HepG2 (cell line): ENCODE results near the gene GDF15. TPM values are rescaled to one million over a fixed set of nuclear protein-coding genes. Genes with fewer than 3 reads are reported as not detected.

Source experiments
- AHR ChIP-seq: IDR thresholded peaks from 2 replicates; pipeline ENCODE4 v1.6.1; 2018; ENCODE audit warnings: missing genetic modification reagents, missing compliant biosample characterization
- FOXA1 ChIP-seq, 2 experiments: fragments of 450-650 bp in 1 of 2; sonication (generic) in 1 of 2; formaldehyde crosslinking in 1 of 2; IDR thresholded peaks; 2 replicates each; pipeline versions ENCODE4 v1.4.0 to v1.6.1; 2016 to 2020; ENCODE audit warnings: missing genetic modification reagents in 1 of 2
- HHEX ChIP-seq: IDR thresholded peaks from 2 replicates; pipeline ENCODE4 v1.6.1; 2016; ENCODE audit warnings: control low read depth
- HOXD1 ChIP-seq: sonication (generic); formaldehyde crosslinking; IDR thresholded peaks from 2 replicates; pipeline ENCODE4 v1.5.0; 2020; ENCODE audit warnings: missing genetic modification reagents
- JUNB ChIP-seq: sonication (generic); formaldehyde crosslinking; IDR thresholded peaks from 2 replicates; pipeline ENCODE4 v1.8.0; 2022; ENCODE audit warnings: missing genetic modification reagents, mild to moderate bottlenecking, borderline replicate concordance
- NR2F2 ChIP-seq: IDR thresholded peaks from 2 replicates; pipeline ENCODE4 v1.6.1; 2012; ENCODE audit warnings: low read depth, inconsistent platforms, borderline replicate concordance
- PHF8 ChIP-seq: sonication (generic); formaldehyde crosslinking; IDR thresholded peaks from 2 replicates; pipeline ENCODE4 v1.5.0; 2020; ENCODE audit warnings: missing genetic modification reagents
- SALL1 ChIP-seq: sonication (generic); formaldehyde crosslinking; IDR thresholded peaks from 2 replicates; pipeline ENCODE4 v1.8.0; 2022; ENCODE audit warnings: mild to moderate bottlenecking, missing genetic modification reagents
- UBTF ChIP-seq: sonication (generic); formaldehyde crosslinking; IDR thresholded peaks from 2 replicates; pipeline ENCODE4 v1.4.0; 2020; ENCODE audit warnings: mild to moderate bottlenecking, missing genetic modification reagents
- ZBED4 ChIP-seq: sonication (generic); formaldehyde crosslinking; IDR thresholded peaks from 2 replicates; pipeline ENCODE4 v1.4.0; 2020; ENCODE audit warnings: missing genetic modification reagents, borderline replicate concordance
- ZFP1 ChIP-seq: IDR thresholded peaks from 2 replicates; pipeline ENCODE4 v1.6.1; 2016
- ZNF142 ChIP-seq: sonication (generic); formaldehyde crosslinking; IDR thresholded peaks from 2 replicates; pipeline ENCODE4 v1.4.0; 2020; ENCODE audit warnings: missing genetic modification reagents
- ZNF496 ChIP-seq: sonication (generic); formaldehyde crosslinking; IDR thresholded peaks from 2 replicates; pipeline ENCODE4 v1.8.1; 2023; ENCODE audit warnings: mild to moderate bottlenecking, moderate library complexity, missing genetic modification reagents; ENCODE audit not compliant: insufficient replicate concordance
- polyA plus RNA-seq, 8 experiments: library from polyadenylated mRNA; depleted of rRNA in 3 of 8; stranded (reverse) in 7 of 8; unstranded in 1 of 8; fragments of >200 nt; fragmentation: Illumina TruSeq in 4 of 8; extraction: Trizol in 4 of 8; gene quantifications; 2 replicates each; pipeline versions ENCODE4 v1.2.1 to v1.2.3, GENCODE V29; 2011 to 2016; ENCODE audit warnings: low read depth in 4 of 8, missing spikeins in 1 of 8, mixed read lengths in 1 of 8; ENCODE audit not compliant: insufficient read depth in 1 of 8
- total RNA-seq, 5 experiments: library from RNA; depleted of rRNA; stranded (reverse); fragments of >200 nt; fragmentation: Illumina TruSeq; extraction: Trizol; gene quantifications; 2 replicates each; pipeline ENCODE4 v1.2.3, GENCODE V29; 2016; ENCODE audit warnings: low read depth in 1 of 5

GDF15 gene
- total and polyA plus RNA-seq, 2 of the 13 experiments (the other 11 are each of a cell fraction or from before 2014, with no cell fraction given), result 146 to 422 TPM

DNA sequence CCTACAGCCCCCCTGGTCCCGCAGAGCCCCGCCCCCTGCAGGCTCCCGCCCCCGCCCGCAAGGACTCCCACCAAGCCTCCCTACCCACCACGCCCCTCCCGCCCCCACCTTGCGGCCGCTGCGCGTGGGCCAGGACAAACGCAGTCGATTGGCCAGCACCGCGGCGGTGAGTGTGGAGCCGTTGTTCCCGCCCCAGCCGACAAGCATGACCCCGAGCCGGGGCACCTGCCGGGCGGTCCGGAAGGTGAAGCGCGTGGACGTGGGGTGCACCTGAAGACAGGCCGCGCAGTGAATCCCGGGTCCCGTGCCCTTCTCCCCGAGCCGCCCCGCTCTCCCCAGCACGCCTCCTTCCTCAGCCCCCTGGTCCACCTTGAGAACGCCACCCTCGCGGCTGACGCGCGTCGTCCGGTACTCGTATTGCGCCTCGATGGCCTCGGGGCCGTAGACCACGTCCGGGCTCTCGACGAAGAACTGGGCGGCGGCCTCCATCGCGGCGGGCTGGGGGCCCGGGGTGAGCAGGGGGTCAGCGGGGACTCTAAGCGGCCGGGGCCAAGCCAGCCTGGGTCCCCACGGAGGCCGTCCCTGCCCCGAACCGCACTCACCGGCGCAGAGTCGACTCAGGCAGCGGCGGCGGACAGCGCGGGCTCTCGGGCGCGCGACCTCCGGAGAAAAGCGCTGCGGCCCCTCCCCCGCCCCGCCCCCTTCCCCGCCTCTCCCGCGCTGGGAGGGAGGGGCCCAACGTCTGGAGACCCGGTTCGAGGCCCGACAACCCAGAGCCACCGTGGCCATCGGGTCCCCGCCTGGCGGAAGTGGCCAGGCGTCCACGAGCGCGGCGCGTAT, 51.8 kb downstream of the GDF15 start, which contains the start of gene ISYNA1 (continued):
- TF ChIP-seq ZNF142 (CRISPR knock-in tag), result peak; percentile 45; the same call in 1 of the 2 replicates
- TF ChIP-seq PHF8 (CRISPR knock-in tag), result 0 out of 2 replicates have a peak, but pooled peaks have one; percentile 9
- no peak for TF ChIP-seq FOXA1 (IDR thresholded peaks at IDR 0.05)
- TF ChIP-seq FOXA1 (CRISPR knock-in tag; IDR thresholded peaks at IDR 0.05), result 0 out of 2 replicates have a peak, but pooled peaks have one; percentile 8
- no peak for TF ChIP-seq HHEX (CRISPR knock-in tag)
- TF ChIP-seq SALL1 (CRISPR knock-in tag), result 0 out of 2 replicates have a peak, but pooled peaks have one; percentile 8
- TF ChIP-seq AHR (CRISPR knock-in tag), result no peak
- 0 out of 2 replicates have a peak, but pooled peaks have one; percentile 32 for TF ChIP-seq HOXD1 (CRISPR knock-in tag)
- TF ChIP-seq ZFP1 (CRISPR knock-in tag), result 0 out of 2 replicates have a peak, but pooled peaks have one; percentile 11
- TF ChIP-seq NR2F2, result no peak
- peak; percentile 39; the same call in 1 of the 2 replicates for TF ChIP-seq ZBED4 (CRISPR knock-in tag)
- TF ChIP-seq JUNB (CRISPR knock-in tag), result no peak
- no peak for TF ChIP-seq ZNF496 (CRISPR knock-in tag)
- no peak; the same call in 1 of the 2 replicates for TF ChIP-seq UBTF
